CD4-positive, alpha-beta T cell treated with Interleukin-17A for 1 hour (primary cell): ENCODE data around the gene MAP3K5.

Source experiments
- DNase-seq: peaks from one replicate; pipeline ENCODE4 v3.0.0-alpha.2; 2020

MAP3K5 gene

GRCh38 chr6:136677822-136678221 is 114.5 kb downstream of the MAP3K5 start:
- DNase-seq = no peak

- no peak for DNase-seq
Observed at GRCh38 chr6:136677344-136677743, 114.9 kb downstream of the MAP3K5 start.

- DNase-seq = no peak
Observed at GRCh38 chr6:136676075-136676474, 116.2 kb downstream of the MAP3K5 start.

- DNase-seq = no peak
Observed at GRCh38 chr6:136673571-136673970, 118.7 kb downstream of the MAP3K5 start.

GRCh38 chr6:136672144-136672543 is 120.1 kb downstream of the MAP3K5 start:
- DNase-seq = no peak

- DNase-seq = no peak
Observed at GRCh38 chr6:136669299-136669699, 123.0 kb downstream of the MAP3K5 start.

GRCh38 chr6:136668571-136668970 is 123.7 kb downstream of the MAP3K5 start:
- no peak for DNase-seq

- DNase-seq = no peak
Observed at GRCh38 chr6:136666041-136666440, 126.2 kb downstream of the MAP3K5 start.

GRCh38 chr6:136662347-136663237 is 129.7 kb downstream of the MAP3K5 start:
- DNase-seq = no peak

GRCh38 chr6:136660727-136661126 is 131.6 kb downstream of the MAP3K5 start:
- DNase-seq = no peak

GRCh38 chr6:136659991-136660499 is 132.2 kb downstream of the MAP3K5 start:
- DNase-seq = no peak

- no peak for DNase-seq
Observed at GRCh38 chr6:136658711-136659110, 133.6 kb downstream of the MAP3K5 start.

- DNase-seq = no peak
Observed at GRCh38 chr6:136657666-136658065, 134.6 kb downstream of the MAP3K5 start.

GRCh38 chr6:136656121-136656520 is 136.2 kb downstream of the MAP3K5 start:
- DNase-seq = no peak

- DNase-seq = no peak
Observed at GRCh38 chr6:136655239-136656014, 136.8 kb downstream of the MAP3K5 start.

GRCh38 chr6:136654086-136654485 is 138.2 kb downstream of the MAP3K5 start:
- no peak for DNase-seq

GRCh38 chr6:136652656-136653055 is 139.6 kb downstream of the MAP3K5 start:
- no peak for DNase-seq

GRCh38 chr6:136651982-136652381 is 140.3 kb downstream of the MAP3K5 start:
- no peak for DNase-seq

GRCh38 chr6:136647363-136647852 is 144.9 kb downstream of the MAP3K5 start:
- DNase-seq = peak; percentile 78

GRCh38 chr6:136646377-136646776 is 145.9 kb downstream of the MAP3K5 start:
- no peak for DNase-seq

- no peak for DNase-seq
Observed at GRCh38 chr6:136644597-136644952, 147.7 kb downstream of the MAP3K5 start.

- peak; percentile 81 for DNase-seq
Observed at GRCh38 chr6:136643850-136644596, 148.3 kb downstream of the MAP3K5 start.
